ENCODE data around the gene PNPO. TPM values are rescaled to one million over a fixed set of nuclear protein-coding genes. Genes with fewer than 3 reads are reported as not detected.
A peak's percentile ranks its signal among the peaks of the same experiment; 100 is the strongest.
"Not testable (repeated sequence)": the region's sequence is repeated elsewhere in the genome, so short reads cannot be mapped to it uniquely, and the experiment has no call there.

PNPO gene
- total RNA-seq, 2 experiments from 2014 or later: 32.5 to 32.8 TPM

DNA sequence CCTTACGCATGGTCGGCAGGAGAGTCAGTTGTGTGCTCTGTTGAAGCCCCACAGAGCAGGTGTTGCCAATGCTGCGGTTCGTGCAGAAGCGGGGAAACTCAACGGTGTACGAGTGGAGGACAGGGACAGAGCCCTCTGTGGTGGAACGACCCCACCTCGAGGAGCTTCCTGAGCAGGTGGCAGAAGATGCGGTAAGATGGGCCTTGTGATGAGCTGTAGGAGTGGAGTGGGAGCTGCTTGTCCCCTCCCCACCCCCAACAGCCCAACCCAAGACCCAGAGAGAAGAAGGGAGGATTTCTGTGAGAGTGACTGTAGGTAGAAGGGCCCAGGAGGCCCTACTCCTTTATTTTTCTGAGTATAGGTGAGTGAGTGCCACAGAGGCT, 34.4 kb downstream of the PNPO start:
- no peaks in the 10 kb centered on the region for H3K9me3 Mint-ChIP-seq
- H3K27ac Mint-ChIP-seq: no peak overlapping the region
- DNase-seq (no peak), ATAC-seq (ENCODE audit: low read depth) (no peak)
- peaks cover 28% of the 10 kb centered on the region for H3K4me1 Mint-ChIP-seq
- no peaks in the 10 kb centered on the region for H3K27me3 Mint-ChIP-seq
- H3K36me3 Mint-ChIP-seq: peaks cover 23% of the 10 kb centered on the region
- no peak overlapping the region for H3K4me3 Mint-ChIP-seq
- POLR2A ChIA-PET: interaction anchor here (1.2 kb wide), 1 partner anchor 34 kb away, joined by 3 read pairs; the partner anchor contains the start of gene PNPO

DNA sequence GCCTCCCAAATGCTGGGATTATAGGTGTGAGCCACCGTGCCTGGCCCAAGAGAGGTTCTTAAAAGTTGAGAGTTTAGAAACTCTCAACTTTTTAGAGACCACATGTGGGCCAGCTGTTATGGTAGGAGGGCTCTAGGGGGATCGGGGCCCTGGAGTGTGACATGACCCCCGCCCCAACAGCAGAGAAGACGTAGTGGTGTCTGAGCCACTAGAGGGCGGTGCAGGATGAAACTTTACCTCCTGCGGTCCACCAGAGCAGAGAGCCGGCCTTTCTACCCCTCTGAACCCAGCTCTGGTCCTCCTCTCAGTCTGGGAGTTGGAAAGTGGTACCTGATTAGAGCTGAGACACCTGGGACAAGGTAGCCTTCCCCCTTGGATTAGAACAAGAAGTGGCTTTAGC, 37.0 kb downstream of the PNPO start:
- POLR2A ChIA-PET: interaction anchor here (1.2 to 2.3 kb wide), 3 partner anchors 33 to 39 kb away, joined by 3 to 14 read pairs (median 7); no protein-coding TSS in a partner anchor

GRCh38 chr17:47980541-47980940, 39.2 kb downstream of the PNPO start:
- H3K4me3 Mint-ChIP-seq: no peak overlapping the region
- no peaks in the 10 kb centered on the region for H3K9me3 Mint-ChIP-seq

More for the DNA sequence above, 37.0 kb downstream of the PNPO start:
- Mint-ChIP-seq H3K27me3 (no peaks in the 10 kb centered on the region), H3K4me3 (no peak overlapping the region), H3K9me3 (no peaks in the 10 kb centered on the region), H3K27ac (no peak overlapping the region), H3K36me3 (peaks cover 28% of the 10 kb centered on the region), H3K4me1 (peaks cover 26% of the 10 kb centered on the region)
- peak; percentile 62 for ATAC-seq (ENCODE audit: low read depth)
- peak; percentile 65 for DNase-seq

GRCh38 chr17:47981462-47981861, 40.1 kb downstream of the PNPO start:
- no peak for DNase-seq
- Mint-ChIP-seq H3K36me3 (peaks cover 29% of the 10 kb centered on the region), H3K4me1 (peaks cover 28% of the 10 kb centered on the region), H3K4me3 (peak overlapping the region; percentile 42), H3K9me3 (no peaks in the 10 kb centered on the region), H3K27ac (no peak overlapping the region), H3K27me3 (no peaks in the 10 kb centered on the region)
- peak; percentile 15 for ATAC-seq (ENCODE audit: low read depth)
- POLR2A ChIA-PET: interaction anchor here (1.5 to 2.4 kb wide), 2 partner anchors 37 to 39 kb away, joined by 4 to 8 read pairs; no protein-coding TSS in a partner anchor

More at GRCh38 chr17:47980541-47980940, 39.2 kb downstream of the PNPO start:
- peaks cover 30% of the 10 kb centered on the region for H3K4me1 Mint-ChIP-seq
- H3K36me3 Mint-ChIP-seq: peaks cover 32% of the 10 kb centered on the region
- POLR2A ChIA-PET: interaction anchor here (0.8 to 1.5 kb wide), 2 partner anchors 18 to 40 kb away, joined by 3 to 4 read pairs; no protein-coding TSS in a partner anchor
- no peak for ATAC-seq (ENCODE audit: low read depth)
- H3K27ac Mint-ChIP-seq: peak overlapping the region; percentile 64
- no peak for DNase-seq
- H3K27me3 Mint-ChIP-seq: no peaks in the 10 kb centered on the region

DNA sequence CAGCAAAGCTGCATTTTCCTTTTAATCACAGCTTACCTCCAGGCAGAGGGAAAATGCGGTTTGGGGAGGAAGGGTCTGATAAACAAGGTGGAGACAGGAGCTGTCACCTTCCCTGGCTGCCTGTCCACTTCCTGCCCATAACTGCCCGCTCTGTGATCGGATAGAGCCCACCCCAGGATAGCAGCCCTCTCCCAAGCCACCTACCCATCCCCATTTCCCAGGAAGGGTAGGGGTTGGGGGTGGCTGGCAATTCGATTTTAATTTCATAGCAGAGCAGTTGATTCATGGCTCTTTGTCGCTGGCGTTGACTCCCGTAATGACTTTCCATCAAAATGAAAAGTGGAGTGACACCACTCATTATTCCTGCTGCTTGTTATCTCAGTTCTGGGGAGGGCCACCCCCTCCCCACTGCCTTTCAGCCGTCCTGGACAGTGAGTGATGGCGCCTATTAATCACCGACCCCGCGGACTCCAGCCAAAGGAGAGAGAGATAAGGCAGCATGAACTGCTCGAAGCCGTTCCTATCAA, 40.8 kb downstream of the PNPO start:
- POLR2A ChIA-PET: interaction anchor here (0.6 to 2.4 kb wide), 3 partner anchors 12 to 36 kb away, joined by 3 to 8 read pairs (median 4); no protein-coding TSS in a partner anchor
- H3K27ac Mint-ChIP-seq: no peak overlapping the region
- ATAC-seq (ENCODE audit: low read depth) (no peak), DNase-seq (no peak)
- peaks cover 28% of the 10 kb centered on the region for H3K36me3 Mint-ChIP-seq
- H3K27me3 Mint-ChIP-seq: no peaks in the 10 kb centered on the region
- no peaks in the 10 kb centered on the region for H3K9me3 Mint-ChIP-seq
- peaks cover 28% of the 10 kb centered on the region for H3K4me1 Mint-ChIP-seq
- no peak overlapping the region for H3K4me3 Mint-ChIP-seq

GRCh38 chr17:47982645-47983390, 41.4 kb downstream of the PNPO start:
- Mint-ChIP-seq H3K9me3 (no peaks in the 10 kb centered on the region), H3K27me3 (no peaks in the 10 kb centered on the region), H3K4me1 (peaks cover 28% of the 10 kb centered on the region), H3K4me3 (no peak overlapping the region), H3K36me3 (peaks cover 28% of the 10 kb centered on the region), H3K27ac (peak overlapping the region; percentile 65)
- POLR2A ChIA-PET: interaction anchor here (0.6 to 2.4 kb wide), 4 partner anchors 12 to 35 kb away, joined by 3 to 8 read pairs (median 4); partner anchors contain the start of gene CDK5RAP3
- no peak for DNase-seq
- no peak for ATAC-seq (ENCODE audit: low read depth)

- Mint-ChIP-seq H3K27me3 (no peaks in the 10 kb centered on the region), H3K27ac (peak overlapping the region; percentile 65)
- POLR2A ChIA-PET: interaction anchor here (1.5 to 2.4 kb wide), 2 partner anchors 12 to 35 kb away, joined by 3 to 8 read pairs; partner anchors contain the start of gene CDK5RAP3
Measured at GRCh38 chr17:47983492-47984223, 42.3 kb downstream of the PNPO start.

DNA sequence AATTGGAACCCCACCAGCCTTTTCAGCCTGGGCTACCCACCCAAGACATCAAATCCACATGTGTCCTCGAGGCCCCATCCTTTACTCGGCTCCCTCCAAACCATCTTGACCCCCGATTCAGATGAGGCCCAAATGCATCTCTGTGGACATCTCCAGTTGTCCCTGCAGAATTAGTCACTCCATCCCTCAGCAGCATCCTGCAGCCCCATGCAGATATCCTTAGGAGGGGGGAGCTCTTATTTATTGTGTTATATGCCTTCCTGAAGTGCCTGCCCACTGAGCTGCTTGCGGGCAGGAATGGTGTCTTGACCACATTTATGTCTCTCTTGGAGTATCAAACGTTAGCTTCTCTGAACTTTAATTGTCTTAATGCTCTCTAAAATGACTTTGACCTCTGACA, 45.1 kb downstream of the PNPO start:
- H3K27me3 Mint-ChIP-seq: peaks cover 2% of the 10 kb centered on the region
- H3K9me3 Mint-ChIP-seq: no peaks in the 10 kb centered on the region
- POLR2A ChIA-PET: interaction anchor here (1.2 kb wide), 1 partner anchor 45 kb away, joined by 3 read pairs; the partner anchor contains the start of gene PNPO
- ATAC-seq (ENCODE audit: low read depth): no peak
- DNase-seq: no peak
- no peak overlapping the region for H3K4me3 Mint-ChIP-seq
- no peak overlapping the region for H3K27ac Mint-ChIP-seq
- peaks cover 35% of the 10 kb centered on the region for H3K4me1 Mint-ChIP-seq
- peaks cover 16% of the 10 kb centered on the region for H3K36me3 Mint-ChIP-seq

More at GRCh38 chr17:47983492-47984223, 42.3 kb downstream of the PNPO start:
- Mint-ChIP-seq H3K4me3 (no peak overlapping the region), H3K4me1 (peaks cover 30% of the 10 kb centered on the region), H3K36me3 (peaks cover 28% of the 10 kb centered on the region), H3K9me3 (no peaks in the 10 kb centered on the region)
- ATAC-seq (ENCODE audit: low read depth): no peak
- no peak for DNase-seq

GRCh38 chr17:47987240-47987835, 46.0 kb downstream of the PNPO start:
- POLR2A ChIA-PET: interaction anchor here (1.2 kb wide), 1 partner anchor 46 kb away, joined by 3 read pairs; the partner anchor contains the start of gene PNPO
- DNase-seq: no peak
- H3K27me3 Mint-ChIP-seq: peaks cover 2% of the 10 kb centered on the region
- no peak overlapping the region for H3K27ac Mint-ChIP-seq
- H3K4me3 Mint-ChIP-seq: no peak overlapping the region
- ATAC-seq (ENCODE audit: low read depth): no peak
- H3K4me1 Mint-ChIP-seq: peaks cover 32% of the 10 kb centered on the region
- H3K9me3 Mint-ChIP-seq: no peaks in the 10 kb centered on the region
- H3K36me3 Mint-ChIP-seq: peaks cover 16% of the 10 kb centered on the region

DNA sequence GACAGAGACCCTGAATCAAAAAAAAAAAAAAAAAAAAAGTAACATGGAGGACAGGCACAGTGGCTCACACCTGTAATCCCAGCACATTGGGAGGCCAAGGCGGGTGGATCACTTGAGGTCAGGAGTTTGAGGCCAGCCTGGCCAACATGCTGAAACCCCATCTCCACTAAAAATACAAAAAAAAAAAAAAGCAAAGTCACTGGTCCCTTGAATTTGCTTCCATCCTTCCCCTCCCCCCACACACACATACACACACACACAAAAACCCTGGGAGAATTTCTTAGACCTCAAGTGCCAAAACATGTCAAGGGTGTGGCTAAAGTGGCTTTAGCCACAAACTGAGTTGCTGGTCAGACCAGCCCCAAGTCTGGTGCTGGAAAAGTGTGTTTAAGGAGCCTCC, 47.1 kb downstream of the PNPO start:
- H3K4me1 Mint-ChIP-seq: peaks cover 25% of the 10 kb centered on the region
- DNase-seq; H3K27ac Mint-ChIP-seq; POLR2A ChIA-PET; ATAC-seq (ENCODE audit: low read depth); H3K9me3 Mint-ChIP-seq; H3K27me3 Mint-ChIP-seq: not testable (repeated sequence)
- peaks cover 12% of the 10 kb centered on the region for H3K36me3 Mint-ChIP-seq
- peak overlapping the region; percentile 29 for H3K4me3 Mint-ChIP-seq

DNA sequence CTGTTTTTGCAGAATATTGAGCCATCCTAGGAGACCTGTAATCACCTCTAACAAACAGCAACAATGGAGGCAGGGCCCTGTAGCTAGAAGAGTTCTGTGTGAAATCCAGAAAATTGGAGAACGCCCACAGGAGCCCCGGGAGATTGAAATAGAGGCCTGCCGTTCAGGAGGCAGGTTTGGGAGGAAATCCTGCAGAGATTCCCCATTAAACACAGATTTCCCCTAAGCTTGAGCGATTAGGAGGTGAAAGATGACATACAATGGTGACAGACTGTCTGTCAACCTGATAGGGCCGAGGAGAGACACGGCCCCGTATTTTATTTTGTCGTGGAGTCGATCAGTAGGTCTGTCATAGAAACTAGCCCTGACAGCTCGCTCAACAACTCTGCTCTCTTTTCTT, 47.8 kb downstream of the PNPO start:
- no peak overlapping the region for H3K27ac Mint-ChIP-seq
- peaks cover 7% of the 10 kb centered on the region for H3K36me3 Mint-ChIP-seq
- H3K4me3 Mint-ChIP-seq: peak overlapping the region; percentile 33
- peaks cover 4% of the 10 kb centered on the region for H3K27me3 Mint-ChIP-seq
- POLR2A ChIA-PET: no interaction called here
- peaks cover 20% of the 10 kb centered on the region for H3K4me1 Mint-ChIP-seq
- no peaks in the 10 kb centered on the region for H3K9me3 Mint-ChIP-seq
- ATAC-seq (ENCODE audit: low read depth): peak; percentile 11
- no peak for DNase-seq

- Mint-ChIP-seq H3K27ac (no peak overlapping the region), H3K9me3 (no peaks in the 10 kb centered on the region), H3K4me1 (peaks cover 20% of the 10 kb centered on the region), H3K27me3 (peaks cover 4% of the 10 kb centered on the region), H3K4me3 (peak overlapping the region; percentile 31), H3K36me3 (peaks cover 6% of the 10 kb centered on the region)
- DNase-seq (no peak), ATAC-seq (ENCODE audit: low read depth) (peak; percentile 28)
- POLR2A ChIA-PET: no interaction called here
Measured at GRCh38 chr17:47989700-47990099, 48.3 kb downstream of the PNPO start.
